Dendritic cell treated with granulocyte-macrophage colony-stimulating factor and Interleukin-4, amounts not matched to agents 40 ng/mL and 50 ng/mL, for 4 days (primary cell): ENCODE measurements around the gene GFI1B.
A peak's percentile ranks its signal among the peaks of the same experiment; 100 is the strongest.

ENCODE experiments used
- H3K27ac Mint-ChIP-seq: one replicate; pipeline ENCODE4 v1.8.0; 2022; ENCODE audit warnings: mild to moderate bottlenecking, mixed read lengths
- H3K27me3 Mint-ChIP-seq: one replicate; pipeline ENCODE4 v1.8.0; 2022; ENCODE audit warnings: mild to moderate bottlenecking, mixed read lengths
- H3K36me3 Mint-ChIP-seq: one replicate; pipeline ENCODE4 v1.8.0; 2022; ENCODE audit warnings: low read depth, mixed read lengths
- H3K4me1 Mint-ChIP-seq: one replicate; pipeline ENCODE4 v1.8.0; 2022; ENCODE audit warnings: low read depth, mixed read lengths
- H3K4me3 Mint-ChIP-seq: one replicate; pipeline ENCODE4 v1.8.0; 2022; ENCODE audit warnings: mild to moderate bottlenecking, moderate library complexity, mixed read lengths
- H3K9me3 Mint-ChIP-seq: one replicate; pipeline ENCODE4 v1.8.0; 2022; ENCODE audit warnings: mixed read lengths
- intact Hi-C: fragments of 100-400 bp; cut with micrococcal nuclease; formaldehyde crosslinking; loops from one replicate; pipeline ENCODE4 v1.15.0; 2022

GFI1B gene

DNA sequence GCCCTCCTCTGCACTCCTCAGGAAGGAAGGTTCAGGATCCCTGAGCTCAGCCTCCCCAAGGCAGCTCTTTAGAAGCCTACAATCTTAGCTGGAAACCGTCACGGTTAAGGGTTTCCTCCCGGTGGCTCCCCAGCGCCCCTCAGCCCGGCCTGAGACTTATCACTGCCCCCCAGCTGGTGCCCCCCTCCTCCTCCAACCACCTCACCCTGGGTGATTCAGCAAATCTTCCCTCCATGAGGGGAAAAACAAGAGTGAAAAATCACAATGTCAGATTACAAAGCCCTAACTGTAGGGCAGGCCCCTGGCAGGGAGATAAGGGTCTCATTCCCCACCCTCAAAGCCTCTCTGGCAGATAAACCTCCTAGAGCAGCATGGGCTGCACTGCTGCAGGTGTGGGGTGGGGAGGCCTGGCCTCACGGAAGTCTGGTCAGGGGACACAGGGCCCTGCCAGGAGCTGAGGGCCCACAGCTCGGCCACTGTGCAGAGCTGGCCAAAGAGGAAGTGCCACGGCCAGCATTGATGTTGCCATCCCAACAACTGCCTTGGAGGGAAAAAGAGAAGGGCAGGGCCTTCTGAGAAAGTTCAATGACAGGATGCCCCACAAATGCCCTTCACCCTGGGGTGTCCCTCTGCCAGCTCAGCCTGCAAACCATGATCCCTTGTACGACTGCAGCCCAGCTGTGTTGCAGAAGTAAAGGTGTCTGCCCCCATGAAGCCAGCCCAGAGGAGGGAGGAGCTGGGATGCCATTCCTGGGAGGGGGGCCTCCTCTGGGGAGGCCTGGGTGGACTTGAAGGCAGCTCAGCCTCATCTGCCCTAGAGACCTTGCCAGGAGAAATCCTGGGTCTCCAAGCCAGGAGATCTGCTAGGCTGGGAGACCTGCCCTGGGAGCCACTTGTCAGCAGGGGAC, 25.9 kb downstream of the GFI1B start:
- peaks cover 9% of the 10 kb centered on the region for H3K9me3 Mint-ChIP-seq
- intact Hi-C loops, result no loop called here
- no peaks in the 10 kb centered on the region for H3K36me3 Mint-ChIP-seq

DNA sequence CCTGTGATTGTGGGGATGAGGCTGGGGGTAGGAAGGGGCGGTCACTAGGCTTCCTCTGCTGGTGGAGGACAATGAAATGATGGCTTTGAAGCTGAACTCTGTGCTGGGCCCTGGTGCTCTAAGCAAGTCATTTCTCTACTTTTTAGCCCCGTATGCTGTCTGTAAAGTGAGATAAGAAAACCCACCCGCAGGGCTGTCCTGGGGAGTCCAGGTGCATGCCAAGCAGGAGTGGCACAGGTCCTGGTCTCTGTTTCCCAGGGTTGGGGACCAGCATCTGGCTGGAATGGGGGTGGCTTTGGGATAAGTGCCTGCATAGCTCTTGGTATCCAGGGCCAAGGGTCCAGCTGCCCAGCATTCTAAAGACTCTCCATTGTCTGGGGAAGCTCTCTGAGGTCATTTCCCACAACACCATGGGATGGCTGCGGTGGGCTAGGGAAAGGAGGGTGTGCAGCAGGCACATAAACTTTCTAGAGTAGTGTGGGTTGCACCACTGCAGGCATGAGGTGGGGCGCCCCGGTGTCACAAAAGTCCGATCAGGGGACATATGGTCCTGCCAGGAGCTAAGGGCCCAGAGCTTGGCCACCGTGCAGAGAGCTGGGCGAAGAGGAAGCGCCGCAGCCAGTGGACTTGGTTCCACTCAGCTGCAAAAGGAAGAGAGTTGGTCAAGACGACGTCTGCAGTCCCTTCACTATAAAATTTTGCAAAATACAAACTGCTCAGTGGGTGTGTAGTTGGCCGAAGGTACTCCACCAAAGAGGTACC, 26.7 kb downstream of the GFI1B start:
- no peaks in the 10 kb centered on the region for H3K36me3 Mint-ChIP-seq
- peak overlapping the region; percentile 73 for H3K27ac Mint-ChIP-seq
- intact Hi-C loops, result no loop called here
- H3K9me3 Mint-ChIP-seq, result peaks cover 9% of the 10 kb centered on the region
- H3K27me3 Mint-ChIP-seq, result peaks cover 47% of the 10 kb centered on the region
- no peak overlapping the region for H3K4me3 Mint-ChIP-seq
- peaks cover 56% of the 10 kb centered on the region for H3K4me1 Mint-ChIP-seq

More for the DNA sequence above, 25.9 kb downstream of the GFI1B start:
- Mint-ChIP-seq H3K4me3 (no peak overlapping the region), H3K27me3 (peaks cover 53% of the 10 kb centered on the region), H3K27ac (peak overlapping the region; percentile 73), H3K4me1 (peaks cover 53% of the 10 kb centered on the region)

DNA sequence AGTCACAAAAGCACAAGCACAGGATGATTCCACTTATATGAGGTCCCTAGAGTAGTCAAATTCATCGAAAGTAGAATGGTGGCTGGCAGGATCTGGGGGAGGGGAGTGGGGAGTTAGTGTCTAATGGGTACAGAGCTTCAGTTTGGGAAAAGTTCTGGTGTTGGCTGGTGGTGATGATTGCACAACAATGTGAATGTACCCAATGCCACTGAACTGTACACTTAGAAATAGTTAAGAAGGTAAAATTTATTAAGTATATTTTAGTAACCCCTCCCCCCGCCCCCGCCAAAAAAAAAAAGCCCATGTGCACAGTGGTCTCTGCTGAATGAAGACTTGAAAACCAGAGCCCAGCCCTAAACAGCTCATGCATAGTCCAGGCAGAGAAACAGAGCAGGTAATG, 27.5 kb downstream of the GFI1B start:
- Mint-ChIP-seq H3K9me3 (peaks cover 9% of the 10 kb centered on the region), H3K36me3 (no peaks in the 10 kb centered on the region), H3K4me1 (peaks cover 56% of the 10 kb centered on the region), H3K27ac (no peak overlapping the region), H3K27me3 (peaks cover 42% of the 10 kb centered on the region), H3K4me3 (no peak overlapping the region)
- intact Hi-C loops, result no loop called here

DNA sequence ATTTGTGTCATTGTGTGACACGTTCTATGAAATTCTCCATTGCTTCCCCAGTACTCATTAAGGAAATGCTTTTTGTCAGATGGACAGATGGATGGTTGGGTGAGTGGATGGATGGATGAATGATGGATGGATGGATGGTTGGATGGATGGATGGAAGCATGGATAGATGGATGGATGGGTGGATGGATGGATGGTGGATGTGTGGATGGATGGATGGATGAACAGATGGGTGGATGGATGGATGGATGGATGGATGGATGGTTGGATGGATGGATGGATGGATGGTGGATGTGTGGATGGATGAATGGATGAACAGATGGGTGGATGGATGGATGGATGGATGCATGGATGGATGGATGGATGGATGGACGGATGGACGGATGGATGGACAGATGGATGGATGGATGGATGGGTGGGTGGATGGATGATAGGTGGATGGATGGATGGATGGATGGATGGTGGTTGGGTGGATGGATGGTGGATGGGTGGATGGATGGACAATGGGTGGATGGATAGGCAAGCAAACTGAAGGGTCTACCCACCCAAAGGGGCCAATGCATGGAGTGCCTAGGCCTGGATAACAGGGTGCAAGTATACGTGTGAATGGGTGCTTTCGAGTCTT, 28.3 kb downstream of the GFI1B start:
- no peaks in the 10 kb centered on the region for H3K36me3 Mint-ChIP-seq
- H3K4me1 Mint-ChIP-seq, result peaks cover 56% of the 10 kb centered on the region
- intact Hi-C loops, result no loop called here
- peaks cover 9% of the 10 kb centered on the region for H3K9me3 Mint-ChIP-seq
- no peak overlapping the region for H3K27ac Mint-ChIP-seq
- no peak overlapping the region for H3K4me3 Mint-ChIP-seq
- H3K27me3 Mint-ChIP-seq, result peaks cover 41% of the 10 kb centered on the region

DNA sequence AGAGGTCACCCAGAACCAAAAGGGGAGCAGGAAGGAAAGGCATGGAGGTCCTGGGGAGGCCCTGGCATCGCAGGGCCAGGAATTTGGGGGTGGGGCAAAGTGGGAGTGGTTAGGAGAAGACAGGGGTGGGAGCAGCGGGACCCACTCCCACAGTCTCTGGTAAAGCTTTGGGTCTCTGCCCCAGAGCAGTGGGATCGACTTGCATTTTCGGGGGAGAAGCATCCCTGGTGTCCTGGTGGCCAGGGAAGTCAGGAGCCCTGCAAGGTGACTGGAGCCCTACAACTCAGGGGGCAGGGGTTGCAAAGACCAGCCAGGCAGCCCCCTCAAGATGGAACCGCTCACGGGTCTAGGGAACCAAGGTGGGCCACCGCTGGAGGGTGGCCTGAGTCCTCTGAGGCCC, 29.9 kb downstream of the GFI1B start:
- no peak overlapping the region for H3K27ac Mint-ChIP-seq
- H3K4me1 Mint-ChIP-seq, result peaks cover 44% of the 10 kb centered on the region
- peaks cover 27% of the 10 kb centered on the region for H3K27me3 Mint-ChIP-seq
- H3K4me3 Mint-ChIP-seq, result no peak overlapping the region
- H3K9me3 Mint-ChIP-seq, result peaks cover 9% of the 10 kb centered on the region
- H3K36me3 Mint-ChIP-seq, result no peaks in the 10 kb centered on the region
- intact Hi-C loops, result no loop called here

DNA sequence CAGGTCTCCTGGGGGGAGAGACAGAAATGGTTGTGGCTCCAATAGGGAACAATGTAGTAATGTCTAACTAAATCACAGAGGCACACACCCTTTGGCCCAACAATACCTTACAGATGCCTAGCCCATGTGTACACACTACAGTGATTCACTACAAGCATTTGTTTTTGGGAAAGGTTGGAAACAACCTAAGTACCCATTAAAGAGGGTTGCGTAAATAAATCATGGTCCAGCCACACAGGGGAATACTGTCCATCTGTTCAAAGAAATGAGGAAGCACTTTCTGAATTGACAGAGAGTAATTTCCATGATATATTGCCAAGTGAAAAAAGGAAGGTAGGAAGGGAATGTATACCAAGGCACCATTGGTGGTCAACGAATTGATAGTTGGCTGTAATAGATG, 30.3 kb downstream of the GFI1B start:
- H3K27me3 Mint-ChIP-seq, result peaks cover 26% of the 10 kb centered on the region
- H3K4me3 Mint-ChIP-seq, result no peak overlapping the region
- no peaks in the 10 kb centered on the region for H3K36me3 Mint-ChIP-seq
- intact Hi-C loops, result no loop called here
- no peak overlapping the region for H3K27ac Mint-ChIP-seq
- H3K9me3 Mint-ChIP-seq, result peaks cover 9% of the 10 kb centered on the region
- H3K4me1 Mint-ChIP-seq, result peaks cover 39% of the 10 kb centered on the region

DNA sequence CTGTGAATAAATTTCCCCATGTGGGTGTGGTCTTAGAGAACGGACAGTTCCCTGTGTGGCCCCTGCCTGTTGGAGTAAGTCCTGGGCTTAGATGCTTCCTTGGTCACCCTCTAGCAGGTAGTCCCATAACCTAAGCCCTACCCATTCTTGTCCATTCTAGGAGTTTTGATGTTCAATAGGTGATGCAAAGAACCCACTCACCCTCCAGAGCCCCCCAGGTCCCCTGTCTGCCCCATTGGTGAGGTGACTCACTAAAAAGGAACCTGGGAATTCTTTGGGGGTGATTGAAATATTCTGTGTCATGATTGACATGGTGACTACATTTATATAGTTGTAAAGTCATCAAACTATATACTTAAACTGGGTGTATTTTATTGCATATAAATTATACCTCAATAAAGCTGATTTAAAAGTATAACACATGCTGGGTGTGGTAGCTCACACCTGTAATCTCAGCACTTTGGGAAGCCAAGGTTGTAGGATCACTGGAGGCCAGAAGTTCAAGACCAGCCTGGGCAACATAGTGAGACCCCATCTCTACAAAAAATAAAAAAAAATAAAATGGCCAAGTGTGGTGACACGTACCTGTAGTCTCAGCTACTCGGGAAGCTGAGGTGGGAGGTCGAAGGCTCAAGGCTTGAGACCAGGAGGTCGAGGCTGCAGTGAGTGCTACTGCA, 31.6 kb downstream of the GFI1B start:
- Mint-ChIP-seq H3K4me1 (peaks cover 27% of the 10 kb centered on the region), H3K4me3 (no peak overlapping the region), H3K27ac (no peak overlapping the region), H3K36me3 (no peaks in the 10 kb centered on the region), H3K27me3 (peaks cover 22% of the 10 kb centered on the region), H3K9me3 (peaks cover 9% of the 10 kb centered on the region)
- intact Hi-C loops, result no loop called here

DNA sequence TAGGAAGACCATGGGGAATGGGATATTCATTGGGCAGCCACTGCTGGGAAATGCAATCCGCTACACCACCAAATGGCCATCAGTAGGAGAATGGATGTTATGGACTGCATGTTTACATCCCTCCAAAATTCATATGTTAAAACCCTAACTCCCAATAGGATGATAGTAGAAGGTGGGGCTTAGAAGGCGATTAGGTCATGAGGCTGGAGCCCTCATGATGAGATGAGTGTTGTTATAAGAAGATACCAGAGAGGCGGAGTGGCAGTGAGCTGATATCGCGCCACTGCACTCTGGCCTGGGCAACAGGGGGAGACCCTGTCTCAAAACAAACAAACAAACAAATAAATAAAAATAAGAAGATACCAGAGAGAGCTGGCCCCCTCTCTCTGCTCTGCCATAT, 36.2 kb downstream of the GFI1B start:
- intact Hi-C loops, result no loop called here
- H3K27ac Mint-ChIP-seq, result no peak overlapping the region
- H3K36me3 Mint-ChIP-seq, result no peaks in the 10 kb centered on the region
- H3K4me1 Mint-ChIP-seq, result no peaks in the 10 kb centered on the region
- no peak overlapping the region for H3K4me3 Mint-ChIP-seq
- no peaks in the 10 kb centered on the region for H3K9me3 Mint-ChIP-seq
- H3K27me3 Mint-ChIP-seq, result peaks cover 9% of the 10 kb centered on the region

DNA sequence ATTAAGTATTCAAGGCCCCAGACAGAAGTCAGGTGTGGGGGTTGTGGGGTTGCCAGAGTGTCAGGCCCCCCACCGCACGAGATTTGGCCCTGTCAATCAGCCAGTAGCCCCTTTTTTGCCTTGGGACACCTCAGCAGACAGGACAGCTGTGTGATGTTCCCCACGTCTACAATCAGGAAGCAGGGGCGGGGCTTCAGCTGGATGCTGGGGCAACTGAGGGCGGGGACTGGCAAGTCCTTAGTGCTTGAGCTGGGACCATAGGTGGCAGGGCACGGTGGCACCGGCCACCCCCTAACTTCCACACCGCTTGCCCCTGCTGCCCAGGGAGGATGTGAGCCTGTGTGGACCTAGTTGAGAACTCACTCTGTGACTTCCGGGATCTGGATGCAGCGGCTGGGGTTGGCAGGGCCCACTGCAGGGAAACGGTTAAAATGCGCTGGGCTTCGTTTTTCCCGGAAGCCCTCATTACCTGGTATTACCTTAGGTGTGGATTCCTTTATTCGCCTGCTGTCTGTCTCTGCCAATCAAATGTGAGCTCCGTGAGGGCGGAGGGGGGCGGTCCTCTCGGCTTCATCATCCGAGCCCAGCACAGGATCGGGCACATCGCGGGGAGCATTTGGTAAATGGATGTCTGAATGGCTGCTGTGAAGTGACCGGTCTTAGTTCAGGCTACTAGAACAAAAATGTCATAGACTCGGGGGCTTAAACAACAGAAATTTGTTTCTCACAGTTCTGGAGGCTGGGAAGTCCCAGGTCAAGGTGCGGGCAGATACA, 44.8 kb downstream of the GFI1B start:
- Mint-ChIP-seq H3K27ac (no peak overlapping the region), H3K4me1 (peaks cover 12% of the 10 kb centered on the region), H3K9me3 (no peaks in the 10 kb centered on the region), H3K27me3 (peaks cover 5% of the 10 kb centered on the region), H3K4me3 (no peak overlapping the region), H3K36me3 (no peaks in the 10 kb centered on the region)
- intact Hi-C loops, result loop anchor here (5.0 kb wide), 1 partner anchor 46 kb away; the partner anchor contains the start of gene GFI1B

DNA sequence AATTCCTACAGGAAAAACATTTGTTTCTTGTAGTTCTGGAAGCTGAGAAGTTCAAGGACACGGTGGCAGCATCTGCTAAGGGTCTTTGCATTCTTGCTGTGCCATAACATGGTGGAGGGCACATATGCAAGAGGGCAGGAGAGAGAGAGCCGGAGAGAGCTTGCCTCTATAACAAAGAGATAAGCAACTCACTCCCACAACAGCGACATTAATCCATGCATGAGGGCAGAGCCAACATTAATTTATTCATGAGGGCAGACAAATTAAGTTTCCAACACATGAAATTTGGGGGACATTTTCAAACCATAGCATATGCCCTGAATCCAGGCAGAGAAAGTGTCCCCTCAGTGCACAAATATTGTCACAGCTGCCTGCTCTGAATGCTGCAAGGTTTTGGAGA, 47.9 kb downstream of the GFI1B start:
- Mint-ChIP-seq H3K4me3 (no peak overlapping the region), H3K27me3 (peaks cover 5% of the 10 kb centered on the region), H3K4me1 (peaks cover 24% of the 10 kb centered on the region), H3K27ac (no peak overlapping the region), H3K36me3 (peaks cover 13% of the 10 kb centered on the region), H3K9me3 (no peaks in the 10 kb centered on the region)
- intact Hi-C loops, result no loop called here

DNA sequence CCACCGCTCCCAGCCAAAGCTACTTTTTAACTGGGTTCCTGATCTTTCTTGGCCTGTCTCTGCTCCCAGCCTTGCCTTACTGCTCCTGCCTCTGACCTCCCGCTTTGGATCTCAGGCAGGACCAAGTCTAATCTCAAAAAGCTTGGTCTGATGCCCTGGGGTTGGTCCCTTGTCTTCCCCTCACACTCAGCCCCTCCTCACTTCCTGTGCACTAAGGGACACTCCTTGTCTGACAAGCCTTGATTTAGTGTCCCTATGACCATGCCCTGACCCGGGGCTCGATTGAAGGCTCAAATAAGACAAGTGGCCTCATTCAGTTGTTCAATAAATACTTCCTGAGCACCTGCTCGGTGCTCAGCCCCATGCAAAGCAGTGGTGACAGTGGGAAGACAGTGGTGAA, 48.6 kb downstream of the GFI1B start:
- Mint-ChIP-seq H3K27ac (no peak overlapping the region), H3K4me3 (no peak overlapping the region), H3K36me3 (peaks cover 13% of the 10 kb centered on the region), H3K9me3 (no peaks in the 10 kb centered on the region), H3K4me1 (peaks cover 30% of the 10 kb centered on the region), H3K27me3 (peaks cover 5% of the 10 kb centered on the region)
- intact Hi-C loops, result no loop called here

DNA sequence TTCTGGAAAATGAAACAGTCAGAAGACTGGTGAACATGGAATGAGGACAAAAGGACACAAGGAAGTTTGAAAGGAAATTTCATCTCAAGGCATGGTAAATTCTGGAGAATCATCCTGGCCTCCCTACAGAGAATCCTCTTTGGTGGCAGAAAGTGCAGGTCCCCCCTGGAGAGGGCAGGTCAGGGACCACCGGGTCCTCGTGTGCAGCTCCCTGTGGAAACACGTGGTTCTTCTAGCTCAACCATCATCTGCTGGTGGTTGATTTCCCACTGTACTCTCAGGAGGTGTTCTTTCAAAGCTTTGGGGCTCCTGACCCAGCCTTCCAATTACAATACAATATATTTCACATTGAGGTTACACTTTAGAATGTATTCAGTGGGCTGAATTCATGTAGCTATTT, 49.7 kb downstream of the GFI1B start:
- intact Hi-C loops, result no loop called here
- Mint-ChIP-seq H3K27me3 (peaks cover 5% of the 10 kb centered on the region), H3K4me3 (no peak overlapping the region), H3K36me3 (peaks cover 18% of the 10 kb centered on the region), H3K27ac (no peak overlapping the region), H3K4me1 (peaks cover 30% of the 10 kb centered on the region), H3K9me3 (no peaks in the 10 kb centered on the region)

DNA sequence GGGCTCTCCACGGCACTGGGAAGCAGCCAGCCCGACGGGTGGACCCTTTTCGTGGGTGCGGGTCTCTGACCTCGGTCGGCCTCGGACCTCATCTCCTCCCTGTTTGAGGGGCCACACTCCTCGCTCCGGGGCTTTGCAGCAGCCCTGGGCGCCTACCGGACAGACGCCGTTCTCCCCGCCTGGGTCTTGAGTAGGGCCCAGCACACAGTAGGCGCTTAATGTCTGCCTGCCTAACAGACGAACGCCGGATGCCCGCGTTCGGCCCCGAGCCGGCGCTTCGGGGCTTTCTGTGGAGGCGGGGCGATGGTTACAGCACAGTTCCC, 51.5 kb downstream of the GFI1B start:
- peaks cover 24% of the 10 kb centered on the region for H3K36me3 Mint-ChIP-seq
- peak overlapping the region; percentile 88 for H3K27ac Mint-ChIP-seq
- H3K9me3 Mint-ChIP-seq, result no peaks in the 10 kb centered on the region
- peak overlapping the region; percentile 94 for H3K4me3 Mint-ChIP-seq
- H3K4me1 Mint-ChIP-seq, result peaks cover 44% of the 10 kb centered on the region
- peaks cover 5% of the 10 kb centered on the region for H3K27me3 Mint-ChIP-seq
- intact Hi-C loops, result no loop called here
